ENCODE measurements around the gene CCL22. TPM values are rescaled to one million over a fixed set of nuclear protein-coding genes. Genes with fewer than 3 reads are reported as not detected.
A peak's percentile ranks its signal among the peaks of the same experiment; 100 is the strongest.

Gene CCL22
- total RNA-seq, 1 experiment from 2014 or later = not detected

GRCh38 chr16:57367116-57367752 is 8.7 kb downstream of the CCL22 start:
- Mint-ChIP-seq H3K27me3 (ENCODE audit: low read depth) (peaks cover 10% of the 10 kb centered on the region), H3K9me3 (no peaks in the 10 kb centered on the region), H3K4me1 (peaks cover 0 to 3% of the 10 kb centered on the region in 2 experiments; a peak in 1 of 4 replicates), H3K4me3 (no peak overlapping the region), H3K27ac (peak overlapping the region in 1 of 3 experiments; percentile 13; a peak in 1 of 7 replicates), H3K36me3 (ENCODE audit: insufficient read depth in 1 of 3, low read depth in 3 of 3) (no peaks in the 10 kb centered on the region)
- Histone ChIP-seq H3K56ac (ENCODE audit: insufficient read length, low read depth, low read length) (no peak overlapping the region), H3K27ac (ENCODE audit: insufficient read length, low read depth, low read length) (no peak overlapping the region), H2AFZ (ENCODE audit: low read length) (no peak overlapping the region), H3K4me1 (ENCODE audit: insufficient read depth, low read length) (no peaks in the 10 kb centered on the region), H4K8ac (replicated peaks; ENCODE audit: insufficient read length, low read depth, low read length) (no peak overlapping the region), H2BK12ac (ENCODE audit: insufficient read length, low read depth, low read length) (no peak overlapping the region), H2AK5ac (ENCODE audit: insufficient read length, low read length) (no peak overlapping the region), H3K23me2 (ENCODE audit: insufficient read length, low read depth, low read length, poor library complexity, severe bottlenecking) (no peaks in the 10 kb centered on the region), H3K23ac (ENCODE audit: insufficient read length, low read depth, low read length) (no peak overlapping the region), H4K20me1 (ENCODE audit: control insufficient read depth, insufficient read depth, insufficient read length) (no peaks in the 10 kb centered on the region), H3T11ph (ENCODE audit: low read length) (no peak overlapping the region), H3K79me2 (ENCODE audit: insufficient read depth, low read length) (no peaks in the 10 kb centered on the region), H2BK5ac (ENCODE audit: insufficient read length, low read length) (no peak overlapping the region), H3K27me3 (ENCODE audit: insufficient read depth, low read length) (no peaks in the 10 kb centered on the region), H3K4me2 (ENCODE audit: insufficient read depth, insufficient read length, low read length) (no peak overlapping the region), H2BK120ac (ENCODE audit: low read depth, low read length, poor library complexity, severe bottlenecking) (no peak overlapping the region), H3K18ac (ENCODE audit: insufficient read length, low read depth, low read length) (no peak overlapping the region), H3K4ac (ENCODE audit: low read depth, low read length) (no peak overlapping the region), H2BK20ac (ENCODE audit: low read depth, low read length, poor library complexity, severe bottlenecking) (no peak overlapping the region), H4K5ac (ENCODE audit: insufficient read length, low read depth, low read length) (no peak overlapping the region), H2BK15ac (ENCODE audit: low read depth, low read length) (no peak overlapping the region), H3K9me3 (ENCODE audit: control insufficient read depth, low read depth, low read length) (no peaks in the 10 kb centered on the region), H4K91ac (ENCODE audit: insufficient read length, low read depth, low read length) (no peak overlapping the region), H3K14ac (ENCODE audit: insufficient read depth, low read length) (peak overlapping the region; percentile 54; the same call in 1 of the 2 replicates), H3K79me1 (ENCODE audit: insufficient read depth, low read depth, low read length, poor library complexity, severe bottlenecking) (no peaks in the 10 kb centered on the region), H3K9ac (ENCODE audit: extremely low read depth, insufficient read length, low read length) (no peak overlapping the region)
- no peak for TF ChIP-seq CTCF (conservative IDR thresholded peaks at IDR 0.05)
- no peak for DNase-seq
- WGBS (ENCODE audit: extremely low coverage, insufficient read length, low lambda C conversion rate) = no CpG with 5 or more reads among the region's 7 CpGs

Data from H9 (cell line).